CD4-positive, alpha-beta T cell (primary cell): ENCODE measurements around the gene WDFY3. TPM values are rescaled to one million over a fixed set of nuclear protein-coding genes. Genes with fewer than 3 reads are reported as not detected.

Experiments used
- ATAC-seq: fragments of 200-7000 bp; cut with Tn5 transposase; one replicate; pipeline ENCODE4 v1.10.0; 2022; ENCODE audit warnings: mild to moderate bottlenecking; ENCODE audit not compliant: poor library complexity
- CTCF ChIA-PET: fragments of 350-600 bp; sonication (Branson Sonifier 250); formaldehyde crosslinking; loops from one replicate; lab custom pipeline; 2021; ENCODE audit warnings: antibody characterized with exemption, inconsistent platforms; lab: Charles Lee
- POLR2A ChIA-PET: fragments of 350-600 bp; sonication (Branson Sonifier 250); formaldehyde crosslinking; loops from one replicate; lab custom pipeline; 2021; ENCODE audit warnings: antibody characterized with exemption, inconsistent platforms; lab: Charles Lee
- DNase-seq, 14 experiments: peaks; one replicate each; pipeline ENCODE4 v3.0.0-alpha.2; 2013 to 2020; ENCODE audit warnings: mixed read lengths in 2 of 14
- H3K27ac ChIP-seq, 2 donors: one replicate each; pipeline versions ENCODE4 v1.5.1 to v1.7.0; 2013; ENCODE audit warnings: low read length in 2 of 2, low read depth in 1 of 2, mild to moderate bottlenecking in 1 of 2
- H3K27me3 ChIP-seq, 2 experiments: 1 replicate in 1 of 2; 2 replicates in 1 of 2; pipeline versions ENCODE4 v1.6.1 to v1.7.0; 2013; ENCODE audit warnings: low read length in 2 of 2, control low read depth in 1 of 2, mild to moderate bottlenecking in 1 of 2, moderate library complexity in 1 of 2; ENCODE audit not compliant: insufficient read depth in 2 of 2, control insufficient read depth in 1 of 2
- H3K36me3 ChIP-seq: one replicate; pipeline ENCODE4 v1.6.1; 2013; ENCODE audit warnings: low read length, control low read depth; ENCODE audit not compliant: insufficient read depth
- H3K4me1 ChIP-seq: one replicate; pipeline ENCODE4 v1.6.1; 2013; ENCODE audit warnings: low read length, control low read depth; ENCODE audit not compliant: insufficient read depth
- H3K4me3 ChIP-seq: one replicate; pipeline ENCODE4 v1.5.1; 2013; ENCODE audit warnings: mild to moderate bottlenecking, low read length, moderate library complexity
- H3K9me3 ChIP-seq, 2 experiments: 1 replicate in 1 of 2; 2 replicates in 1 of 2; pipeline versions ENCODE4 v1.6.1 to v1.7.0; 2013; ENCODE audit warnings: low read length in 2 of 2, mild to moderate bottlenecking in 2 of 2, control low read depth in 1 of 2, moderate library complexity in 1 of 2; ENCODE audit not compliant: control insufficient read depth in 1 of 2, insufficient read depth in 1 of 2
- H3K27ac Mint-ChIP-seq: one replicate; pipeline ENCODE4 v1.8.0; 2020; ENCODE audit warnings: mixed read lengths
- H3K27me3 Mint-ChIP-seq: one replicate; pipeline ENCODE4 v1.8.0; 2021; ENCODE audit warnings: mixed read lengths
- H3K36me3 Mint-ChIP-seq: one replicate; pipeline ENCODE4 v1.8.0; 2021; ENCODE audit warnings: low read depth, mixed read lengths
- H3K4me1 Mint-ChIP-seq: one replicate; pipeline ENCODE4 v1.8.0; 2021; ENCODE audit warnings: low read depth, mixed read lengths
- H3K4me3 Mint-ChIP-seq: one replicate; pipeline ENCODE4 v1.8.0; 2020; ENCODE audit warnings: mild to moderate bottlenecking, mixed read lengths
- H3K9me3 Mint-ChIP-seq: one replicate; pipeline ENCODE4 v1.8.0; 2020; ENCODE audit warnings: mixed read lengths
- intact Hi-C, 2 experiments: fragments of 100-400 bp; cut with DNase I in 1 of 2; cut with micrococcal nuclease in 1 of 2; formaldehyde crosslinking; loops; one replicate each; pipeline versions ENCODE4 v1.15.1 to v1.9.0; 2023 to 2025; cut with DNase I, micrococcal nuclease
- total RNA-seq, 174 experiments: library from RNA in 2 of 174; stranded (reverse) in 2 of 174; gene quantifications; one replicate each; pipeline ENCODE4 v1.2.3 and lab custom pipeline; 2021 to 2026
- TF ChIP-seq, protein P1 (sequence below): fragments of 200-600 bp; IDR thresholded peaks from one replicate; pipeline ENCODE4 v1.8.0; 2022; ENCODE audit warnings: antibody characterized with exemption, mild to moderate bottlenecking

Gene WDFY3
- total RNA-seq, 2 experiments from 2014 or later, result 0.60 to 0.75 TPM

DNA sequence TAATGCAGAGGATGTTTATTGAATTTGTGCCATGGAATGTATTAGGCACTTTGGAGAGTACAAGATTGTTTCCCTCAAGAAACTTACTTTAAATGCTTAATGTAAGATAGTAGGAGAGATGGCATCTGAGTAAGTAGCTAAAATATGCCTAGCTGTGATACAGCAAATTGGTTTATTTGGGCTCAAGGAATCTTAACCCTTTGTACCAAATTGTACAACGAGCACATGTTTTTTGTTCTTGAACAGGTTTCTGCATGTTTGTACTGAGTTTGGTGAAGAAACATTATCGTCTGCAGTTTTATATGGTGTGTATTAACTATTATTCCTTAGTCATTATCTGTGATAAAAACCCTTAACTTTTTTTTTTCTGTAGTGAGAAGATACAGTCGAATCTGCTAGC, 334.9 kb downstream of the WDFY3 start:
- Histone ChIP-seq H3K27me3 (no peaks in the 10 kb centered on the region), H3K4me3 (no peak overlapping the region), H3K4me1 (no peaks in the 10 kb centered on the region), H3K9me3 (no peaks in the 10 kb centered on the region), H3K27ac (no peak overlapping the region), H3K36me3 (no peaks in the 10 kb centered on the region)
- ATAC-seq (no peak), DNase-seq (no peak)
- no peak overlapping the region for H3K27ac Mint-ChIP-seq
- CTCF ChIA-PET, result interaction anchor here (1.0 to 1.5 kb wide), 2 partner anchors 21 to 126 kb away, joined by 3 read pairs; no protein-coding TSS in a partner anchor
- POLR2A ChIA-PET, result no interaction called here
- intact Hi-C loops, result no loop called here
- H3K36me3 Mint-ChIP-seq, result no peaks in the 10 kb centered on the region
- TF ChIP-seq, protein P1, sequence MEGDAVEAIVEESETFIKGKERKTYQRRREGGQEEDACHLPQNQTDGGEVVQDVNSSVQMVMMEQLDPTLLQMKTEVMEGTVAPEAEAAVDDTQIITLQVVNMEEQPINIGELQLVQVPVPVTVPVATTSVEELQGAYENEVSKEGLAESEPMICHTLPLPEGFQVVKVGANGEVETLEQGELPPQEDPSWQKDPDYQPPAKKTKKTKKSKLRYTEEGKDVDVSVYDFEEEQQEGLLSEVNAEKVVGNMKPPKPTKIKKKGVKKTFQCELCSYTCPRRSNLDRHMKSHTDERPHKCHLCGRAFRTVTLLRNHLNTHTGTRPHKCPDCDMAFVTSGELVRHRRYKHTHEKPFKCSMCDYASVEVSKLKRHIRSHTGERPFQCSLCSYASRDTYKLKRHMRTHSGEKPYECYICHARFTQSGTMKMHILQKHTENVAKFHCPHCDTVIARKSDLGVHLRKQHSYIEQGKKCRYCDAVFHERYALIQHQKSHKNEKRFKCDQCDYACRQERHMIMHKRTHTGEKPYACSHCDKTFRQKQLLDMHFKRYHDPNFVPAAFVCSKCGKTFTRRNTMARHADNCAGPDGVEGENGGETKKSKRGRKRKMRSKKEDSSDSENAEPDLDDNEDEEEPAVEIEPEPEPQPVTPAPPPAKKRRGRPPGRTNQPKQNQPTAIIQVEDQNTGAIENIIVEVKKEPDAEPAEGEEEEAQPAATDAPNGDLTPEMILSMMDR, result no peak
- H3K9me3 Mint-ChIP-seq, result no peaks in the 10 kb centered on the region
- no peaks in the 10 kb centered on the region for H3K4me1 Mint-ChIP-seq
- H3K4me3 Mint-ChIP-seq, result no peak overlapping the region
- no peaks in the 10 kb centered on the region for H3K27me3 Mint-ChIP-seq

DNA sequence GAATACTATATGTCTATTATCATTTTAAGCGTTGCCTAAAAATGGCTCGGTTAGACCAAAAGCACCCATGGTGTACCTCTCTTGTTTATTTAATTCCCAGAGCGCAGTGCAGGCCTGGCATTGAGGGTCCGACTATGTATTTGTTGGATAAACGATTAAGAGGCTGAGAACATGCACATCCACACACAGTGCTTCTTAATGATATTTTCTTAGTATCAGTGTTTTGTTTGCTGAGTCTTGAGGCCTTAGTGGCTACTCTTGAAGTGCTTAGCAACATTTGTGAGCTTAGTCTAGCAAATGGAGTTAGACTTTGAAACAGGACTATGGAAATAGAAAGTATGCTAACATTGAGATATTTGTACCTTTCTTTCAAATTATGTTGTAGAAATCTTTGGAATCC, 339.8 kb downstream of the WDFY3 start:
- DNase-seq (no peak), ATAC-seq (no peak)
- no peak overlapping the region for H3K27ac ChIP-seq
- ChIA-PET CTCF (no interaction called here), POLR2A (no interaction called here)
- no peaks in the 10 kb centered on the region for H3K27me3 ChIP-seq
- H3K36me3 ChIP-seq, result no peaks in the 10 kb centered on the region
- Mint-ChIP-seq H3K9me3 (no peaks in the 10 kb centered on the region), H3K4me1 (no peaks in the 10 kb centered on the region), H3K27me3 (no peaks in the 10 kb centered on the region), H3K4me3 (no peak overlapping the region), H3K36me3 (no peaks in the 10 kb centered on the region), H3K27ac (no peak overlapping the region)
- TF ChIP-seq, protein P1, result no peak
- no peaks in the 10 kb centered on the region for H3K4me1 ChIP-seq
- H3K4me3 ChIP-seq, result no peak overlapping the region
- intact Hi-C loops, result no loop called here
- no peaks in the 10 kb centered on the region for H3K9me3 ChIP-seq

DNA sequence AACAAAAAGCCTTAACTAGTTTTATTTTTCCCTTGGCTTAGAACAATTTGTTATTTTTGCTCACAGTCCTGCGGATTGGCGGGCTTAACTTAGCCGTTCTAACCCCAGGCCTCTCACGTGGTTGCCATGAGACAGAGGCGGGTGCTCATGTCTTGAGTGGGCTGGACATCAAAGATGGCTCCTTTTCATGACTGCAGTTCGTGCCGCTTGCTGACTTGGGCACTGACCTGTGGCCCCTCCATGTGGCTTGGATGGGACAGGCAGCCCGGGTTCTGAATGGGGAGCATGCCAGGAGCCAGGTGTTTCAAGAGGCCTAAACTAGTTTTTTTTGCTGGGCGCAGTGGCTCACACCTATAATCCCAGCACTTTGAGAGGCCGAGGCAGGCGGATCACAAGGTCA, 342.8 kb downstream of the WDFY3 start:
- H3K27me3 Mint-ChIP-seq, result no peaks in the 10 kb centered on the region
- H3K27ac Mint-ChIP-seq, result no peak overlapping the region
- intact Hi-C loops, result no loop called here

More for the DNA sequence above, 342.8 kb downstream of the WDFY3 start:
- Histone ChIP-seq H3K27me3 (no peaks in the 10 kb centered on the region), H3K4me1 (no peaks in the 10 kb centered on the region), H3K36me3 (no peaks in the 10 kb centered on the region), H3K9me3 (no peaks in the 10 kb centered on the region), H3K27ac (no peak overlapping the region), H3K4me3 (no peak overlapping the region)
- no peak for DNase-seq
- no peaks in the 10 kb centered on the region for H3K9me3 Mint-ChIP-seq
- ChIA-PET POLR2A (no interaction called here), CTCF (no interaction called here)
- no peaks in the 10 kb centered on the region for H3K36me3 Mint-ChIP-seq
- ATAC-seq, result no peak
- H3K4me1 Mint-ChIP-seq, result no peaks in the 10 kb centered on the region
- TF ChIP-seq, protein P1, result no peak
- no peak overlapping the region for H3K4me3 Mint-ChIP-seq
